OCI-M2 (cell line): Measurements from ENCODE around the gene SLIT1.

Experiments used
- DNase-seq: peaks from one replicate; lab custom pipeline; 2025; ENCODE audit not compliant: unreplicated experiment; lab: John Stamatoyannopoulos, UW

The SLIT1 gene

GRCh38 chr10:97203220-97203619, 17.5 kb upstream of the SLIT1 start:
- no peak for DNase-seq

- DNase-seq, result no peak
Observed at GRCh38 chr10:97200616-97201015, 14.9 kb upstream of the SLIT1 start.

GRCh38 chr10:97199152-97199551, 13.4 kb upstream of the SLIT1 start:
- DNase-seq, result no peak

DNA sequence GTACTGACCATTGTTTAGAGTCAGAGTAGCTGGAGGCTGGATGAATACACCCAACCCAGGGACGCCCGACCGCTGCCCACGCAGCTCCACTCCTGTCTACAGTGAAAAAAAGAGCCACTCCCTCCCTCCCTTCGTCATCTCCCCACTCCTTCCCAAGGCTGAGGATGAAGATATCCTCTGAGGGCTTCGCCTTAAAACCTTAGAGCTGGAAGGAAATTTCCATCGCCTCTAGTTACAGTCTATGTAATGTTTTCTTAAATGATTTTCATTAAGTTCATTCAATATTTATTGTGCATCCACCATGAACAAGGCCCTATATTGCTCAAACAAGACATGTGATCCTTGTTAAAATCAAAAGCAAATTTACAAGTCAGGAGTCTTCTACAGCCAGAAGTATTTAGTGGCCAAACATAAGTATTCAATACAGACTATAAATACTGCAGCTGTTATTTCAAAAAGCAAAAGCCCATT, 11.3 kb upstream of the SLIT1 start:
- DNase-seq, result no peak

- DNase-seq, result peak; percentile 47
Observed at GRCh38 chr10:97196223-97197029, 10.7 kb upstream of the SLIT1 start.

GRCh38 chr10:97195706-97196222, 10.0 kb upstream of the SLIT1 start:
- no peak for DNase-seq

GRCh38 chr10:97192952-97193435, 7.2 kb upstream of the SLIT1 start:
- DNase-seq, result no peak

DNA sequence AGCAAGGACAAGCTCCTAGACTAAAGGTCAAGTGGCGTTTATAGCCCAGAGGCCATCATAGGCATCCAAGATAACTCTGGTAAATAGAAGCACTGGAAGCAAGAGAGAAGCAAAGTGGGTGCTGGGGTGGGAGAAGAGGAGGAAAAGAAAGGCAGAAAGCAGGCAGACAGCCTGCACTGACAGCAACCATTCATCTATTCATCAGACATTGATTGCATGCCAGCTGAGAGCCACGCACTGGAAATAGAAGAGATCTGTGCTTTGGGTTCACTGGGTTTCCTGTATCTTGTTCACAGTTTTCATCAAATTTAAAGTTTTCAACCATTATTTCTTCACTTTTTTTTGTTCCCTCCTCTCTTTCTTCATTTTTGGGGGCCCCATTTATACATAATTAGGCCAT, 4.7 kb upstream of the SLIT1 start:
- no peak for DNase-seq

GRCh38 chr10:97188261-97188711, 2.5 kb upstream of the SLIT1 start:
- no peak for DNase-seq

- DNase-seq, result no peak
Observed at GRCh38 chr10:97186911-97187310, 1.2 kb upstream of the SLIT1 start.

DNA sequence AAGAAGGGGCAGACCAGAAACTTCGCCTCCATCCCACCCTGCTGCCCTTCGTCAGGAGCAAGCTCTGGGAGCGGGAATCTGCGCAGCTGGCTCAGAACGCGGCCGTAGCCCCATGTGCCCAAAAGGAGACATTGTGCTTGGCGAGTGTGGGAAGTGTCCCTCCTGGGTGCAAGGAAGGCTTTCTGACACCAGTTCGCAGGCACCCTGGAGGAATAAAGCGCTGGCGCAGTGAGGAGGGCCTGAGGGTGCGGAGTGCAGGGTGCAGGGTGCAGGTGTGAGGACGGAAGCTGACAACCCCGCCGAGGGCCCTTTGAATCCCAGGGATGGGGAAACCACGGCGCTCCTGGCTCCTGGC, 811 bp downstream of the SLIT1 start:
- no peak for DNase-seq

- DNase-seq, result no peak
Observed at GRCh38 chr10:97183314-97183713, 2.4 kb downstream of the SLIT1 start.

DNA sequence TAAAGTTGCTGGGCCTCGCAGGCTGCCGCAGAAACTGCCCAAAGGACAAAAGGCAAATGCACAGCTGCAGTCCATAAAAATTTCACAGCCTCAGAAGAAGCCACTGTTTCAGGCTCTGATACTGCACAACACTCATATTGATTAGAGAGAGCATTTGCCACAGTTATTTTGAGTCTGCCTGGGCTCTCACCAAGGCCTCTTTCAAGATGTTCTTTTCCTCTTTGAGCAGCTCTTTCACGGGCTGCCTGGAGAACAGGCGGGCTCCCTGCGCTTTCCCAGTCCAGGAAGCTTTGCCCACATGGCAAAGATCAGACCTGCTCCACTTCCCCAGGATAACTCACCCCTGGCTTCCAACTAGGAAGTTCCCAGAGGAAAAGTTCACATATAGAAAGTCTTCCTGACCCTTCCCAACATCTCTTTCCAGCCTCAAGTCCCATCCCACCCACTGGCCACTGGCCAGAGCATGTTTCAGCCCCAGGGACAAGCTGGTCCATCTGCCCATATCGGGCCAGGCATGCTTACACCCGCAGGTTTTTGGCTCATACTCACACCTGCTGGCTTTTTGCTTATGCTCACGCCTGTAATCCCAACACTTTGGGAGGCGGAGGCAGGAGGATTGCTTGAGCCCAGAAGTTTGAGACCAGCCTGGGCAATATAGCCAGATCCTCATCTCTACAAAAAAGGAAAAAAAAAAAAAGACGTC, 3.3 kb downstream of the SLIT1 start:
- DNase-seq, result no peak

- no peak for DNase-seq
Observed at GRCh38 chr10:97180986-97181385, 4.8 kb downstream of the SLIT1 start.

GRCh38 chr10:97180363-97180755, 5.4 kb downstream of the SLIT1 start:
- DNase-seq, result no peak

DNA sequence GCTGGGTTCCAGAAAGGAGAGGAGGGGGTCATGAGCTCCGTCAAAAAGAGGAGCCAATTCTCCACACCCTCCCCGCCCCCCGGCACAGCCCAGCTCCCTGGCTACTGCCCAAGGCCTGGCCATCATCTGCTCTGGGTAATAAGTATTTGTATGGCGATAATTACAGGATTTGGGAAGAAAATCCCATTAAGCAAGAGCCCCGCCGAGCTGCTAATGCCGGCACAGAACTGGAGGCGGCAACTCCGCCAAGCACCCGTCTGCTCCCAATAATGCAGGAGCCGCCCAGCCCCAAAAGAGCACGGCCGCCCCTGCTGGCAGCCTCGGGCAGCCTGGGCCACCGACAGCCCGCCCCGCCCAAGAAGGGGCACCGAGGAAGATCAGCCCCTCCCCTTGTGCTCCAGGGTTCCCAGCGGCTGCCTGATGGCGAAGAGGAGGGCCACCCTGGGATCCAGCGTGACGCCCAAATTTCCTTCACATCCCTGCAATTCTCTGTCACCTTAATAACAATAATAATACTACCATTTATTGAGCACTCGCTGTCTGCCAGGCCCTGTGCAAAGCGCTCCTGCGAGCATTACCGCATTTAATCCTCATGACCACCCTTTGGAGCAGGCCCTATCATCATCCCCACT, 5.9 kb downstream of the SLIT1 start:
- no peak for DNase-seq

DNA sequence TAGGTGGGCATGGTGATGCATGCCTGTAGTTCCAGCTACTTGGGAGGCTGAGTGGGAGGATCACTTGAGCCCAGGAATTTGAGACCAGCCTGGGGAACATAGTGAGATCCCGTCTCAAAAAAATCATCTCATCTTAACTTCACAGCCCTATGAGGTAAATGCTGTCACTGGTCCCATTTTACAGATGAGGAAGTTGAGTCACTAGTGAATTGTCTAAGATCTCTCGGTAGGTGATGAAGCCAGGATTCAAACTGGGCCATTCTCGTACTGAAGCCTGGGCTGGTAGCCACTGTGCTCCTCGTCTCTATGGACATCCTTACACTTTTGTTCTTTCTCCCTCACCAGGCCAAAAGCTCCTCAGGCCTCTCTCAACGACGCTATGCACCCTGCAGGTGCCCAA, 6.4 kb downstream of the SLIT1 start:
- DNase-seq, result no peak

DNA sequence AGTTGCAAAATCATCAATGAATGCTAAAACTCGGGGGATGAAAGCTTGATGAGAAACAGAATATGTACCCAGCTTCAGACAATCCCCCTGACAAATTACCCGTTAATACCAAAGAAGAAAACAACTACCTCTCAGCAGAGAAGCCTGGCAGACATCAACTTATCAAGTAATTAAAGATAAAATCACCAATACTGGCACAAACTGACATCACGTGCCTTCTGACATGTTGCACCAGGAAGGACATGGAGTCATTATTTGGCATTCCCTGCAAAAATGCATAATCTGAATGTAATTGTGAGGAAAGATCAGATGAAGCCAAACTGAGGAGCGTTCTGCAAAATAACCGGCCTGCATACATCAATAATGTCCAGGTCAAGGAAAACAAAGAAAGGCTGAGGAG, 7.7 kb downstream of the SLIT1 start:
- no peak for DNase-seq

- no peak for DNase-seq
Observed at GRCh38 chr10:97176226-97176625, 9.5 kb downstream of the SLIT1 start.

DNA sequence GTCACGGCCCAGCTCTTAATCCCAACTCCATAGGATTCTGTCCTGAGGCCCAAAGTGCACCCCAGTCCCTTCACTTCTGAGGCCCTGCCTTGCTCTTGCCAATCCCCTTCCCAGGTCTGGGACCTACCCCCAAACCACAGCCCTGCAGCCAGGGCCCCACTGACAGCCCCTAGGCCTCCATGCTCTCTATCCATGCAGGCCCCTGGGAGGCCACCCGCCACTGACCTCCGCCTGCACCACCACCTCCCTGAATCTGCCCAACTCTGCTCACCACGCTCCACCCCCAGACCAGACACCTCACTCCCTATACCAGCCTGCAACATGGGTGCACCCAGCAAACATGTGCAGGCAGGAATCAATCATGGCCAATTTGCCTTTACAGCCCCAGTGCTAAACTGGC, 10.2 kb downstream of the SLIT1 start:
- DNase-seq, result no peak

DNA sequence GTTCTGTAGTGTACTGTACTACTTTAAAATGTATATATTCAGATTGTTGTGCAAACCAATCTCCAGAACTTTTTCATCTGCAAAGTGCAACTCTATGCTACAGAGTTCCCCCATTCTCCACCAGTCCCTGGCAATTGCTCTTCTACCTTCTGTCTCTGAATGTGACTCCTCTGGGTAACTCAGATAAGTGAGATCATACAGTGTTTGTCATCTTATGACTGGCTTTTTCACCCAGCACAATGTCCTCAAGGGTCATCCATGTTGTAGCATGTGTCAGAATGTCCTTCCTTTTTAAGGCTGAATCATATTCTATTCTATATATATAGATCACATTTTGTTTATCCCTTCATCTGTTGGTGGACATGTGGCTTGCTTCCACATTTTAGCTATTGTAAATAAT, 10.8 kb downstream of the SLIT1 start:
- DNase-seq, result no peak
